Osteoblast (primary cell): ENCODE data around the gene DDX49. TPM values are rescaled to one million over a fixed set of nuclear protein-coding genes. Genes with fewer than 3 reads are reported as not detected.

ENCODE experiments used
- DNase-seq: peaks from one replicate; pipeline ENCODE4 v3.0.0; 2011; ENCODE audit warnings: low spot score, mixed read lengths; ENCODE audit not compliant: insufficient read length; ENCODE audit errors: missing footprints
- H2AFZ ChIP-seq: 2 replicates; pipeline ENCODE4 v1.6.0; 2011; ENCODE audit warnings: mild to moderate bottlenecking, low read length
- H3K27ac ChIP-seq: 2 replicates; pipeline ENCODE4 v1.5.1; 2011; ENCODE audit warnings: mild to moderate bottlenecking, low read depth, low read length, moderate library complexity
- H3K27me3 ChIP-seq: 2 replicates; pipeline ENCODE4 v1.6.0; 2012; ENCODE audit warnings: mild to moderate bottlenecking, control low read depth, inconsistent platforms, low read length, moderate library complexity; ENCODE audit not compliant: insufficient read depth
- H3K36me3 ChIP-seq: 2 replicates; pipeline ENCODE4 v1.5.1; 2011; ENCODE audit warnings: mild to moderate bottlenecking, low read length, control low read depth, moderate library complexity; ENCODE audit not compliant: insufficient read depth
- H3K4me1 ChIP-seq: 2 replicates; pipeline ENCODE4 v1.5.1; 2011; ENCODE audit warnings: mild to moderate bottlenecking, low read length, control low read depth, moderate library complexity; ENCODE audit not compliant: insufficient read depth
- H3K4me2 ChIP-seq: 2 replicates; pipeline ENCODE4 v1.6.0; 2011; ENCODE audit warnings: mild to moderate bottlenecking, low read length; ENCODE audit not compliant: insufficient read depth
- H3K4me3 ChIP-seq: fragments of 200-600 bp; sonication (generic); 3 replicates; pipeline ENCODE4 v1.5.1; 2012; ENCODE audit warnings: mild to moderate bottlenecking, low read length, inconsistent platforms; ENCODE audit not compliant: insufficient read depth
- H3K79me2 ChIP-seq: 2 replicates; pipeline ENCODE4 v1.6.0; 2012; ENCODE audit warnings: mild to moderate bottlenecking, low read length, control low read depth, inconsistent platforms; ENCODE audit not compliant: insufficient read depth
- H3K9me3 ChIP-seq: 2 replicates; pipeline ENCODE4 v1.5.1; 2011; ENCODE audit warnings: low read depth, low read length, control low read depth
- H4K20me1 ChIP-seq: 2 replicates; pipeline ENCODE4 v1.6.0; 2012; ENCODE audit warnings: mild to moderate bottlenecking, low read length, control low read depth; ENCODE audit not compliant: insufficient read depth
- CTCF ChIP-seq: IDR thresholded peaks from 2 replicates; pipeline ENCODE4 v1.5.1; 2011; ENCODE audit warnings: mild to moderate bottlenecking, low read depth, low read length, moderate library complexity; ENCODE audit errors: extremely low read depth
- total RNA-seq: library from RNA; depleted of rRNA; stranded (reverse); fragments of >200 nt; gene quantifications from 2 replicates; pipeline ENCODE4 v1.2.3, GENCODE V29; 2012

DDX49 gene
- total RNA-seq, 1 donor = 46.7 TPM

- Histone ChIP-seq H2AFZ (no peak overlapping the region), H3K79me2 (peaks cover 38% of the 10 kb centered on the region), H3K27me3 (no peaks in the 10 kb centered on the region), H3K36me3 (peaks cover 43% of the 10 kb centered on the region), H3K9me3 (no peaks in the 10 kb centered on the region), H3K27ac (no peak overlapping the region), H3K4me1 (no peaks in the 10 kb centered on the region), H3K4me2 (no peak overlapping the region), H4K20me1 (peaks cover 41% of the 10 kb centered on the region), H3K4me3 (no peak overlapping the region)
- DNase-seq = no peak
- TF ChIP-seq CTCF = no peak
These were observed 9.5 kb upstream of the DDX49 start for GRCh38 chr19:18910010-18910409.

GRCh38 chr19:18910801-18911436 is 8.6 kb upstream of the DDX49 start:
- H3K27me3 ChIP-seq = no peaks in the 10 kb centered on the region
- no peaks in the 10 kb centered on the region for H3K4me1 ChIP-seq
- H2AFZ ChIP-seq = no peak overlapping the region
- DNase-seq = no peak
- H3K27ac ChIP-seq = no peak overlapping the region
- H3K9me3 ChIP-seq = no peaks in the 10 kb centered on the region
- peaks cover 48% of the 10 kb centered on the region for H3K36me3 ChIP-seq
- TF ChIP-seq CTCF = no peak
- peaks cover 44% of the 10 kb centered on the region for H4K20me1 ChIP-seq
- no peak overlapping the region for H3K4me3 ChIP-seq
- H3K4me2 ChIP-seq = no peak overlapping the region
- H3K79me2 ChIP-seq = peaks cover 47% of the 10 kb centered on the region

- Histone ChIP-seq H4K20me1 (peaks cover 38% of the 10 kb centered on the region), H3K4me2 (no peak overlapping the region)
- no peak for DNase-seq
These were observed 6.6 kb upstream of the DDX49 start for GRCh38 chr19:18912933-18913332.

GRCh38 chr19:18913466-18913865 is 6.0 kb upstream of the DDX49 start:
- peaks cover 37% of the 10 kb centered on the region for H4K20me1 ChIP-seq

More at GRCh38 chr19:18912933-18913332, 6.6 kb upstream of the DDX49 start:
- peaks cover 39% of the 10 kb centered on the region for H3K36me3 ChIP-seq
- no peak overlapping the region for H2AFZ ChIP-seq
- peaks cover 67% of the 10 kb centered on the region for H3K79me2 ChIP-seq
- no peaks in the 10 kb centered on the region for H3K27me3 ChIP-seq
- no peaks in the 10 kb centered on the region for H3K9me3 ChIP-seq
- TF ChIP-seq CTCF = no peak
- no peaks in the 10 kb centered on the region for H3K4me1 ChIP-seq
- no peak overlapping the region for H3K4me3 ChIP-seq
- H3K27ac ChIP-seq = no peak overlapping the region

More at GRCh38 chr19:18913466-18913865, 6.0 kb upstream of the DDX49 start:
- Histone ChIP-seq H3K4me3 (no peak overlapping the region), H3K27me3 (no peaks in the 10 kb centered on the region), H3K4me2 (no peak overlapping the region), H3K79me2 (peaks cover 72% of the 10 kb centered on the region), H3K27ac (no peak overlapping the region), H3K4me1 (peaks cover 4% of the 10 kb centered on the region), H2AFZ (no peak overlapping the region), H3K36me3 (peaks cover 39% of the 10 kb centered on the region), H3K9me3 (no peaks in the 10 kb centered on the region)
- no peak for TF ChIP-seq CTCF
- DNase-seq = no peak
